ENCODE measurements around the gene STAB2.
"Not testable (repeated sequence)": the region's sequence is repeated elsewhere in the genome, so short reads cannot be mapped to it uniquely, and the experiment has no call there.

Gene STAB2

DNA sequence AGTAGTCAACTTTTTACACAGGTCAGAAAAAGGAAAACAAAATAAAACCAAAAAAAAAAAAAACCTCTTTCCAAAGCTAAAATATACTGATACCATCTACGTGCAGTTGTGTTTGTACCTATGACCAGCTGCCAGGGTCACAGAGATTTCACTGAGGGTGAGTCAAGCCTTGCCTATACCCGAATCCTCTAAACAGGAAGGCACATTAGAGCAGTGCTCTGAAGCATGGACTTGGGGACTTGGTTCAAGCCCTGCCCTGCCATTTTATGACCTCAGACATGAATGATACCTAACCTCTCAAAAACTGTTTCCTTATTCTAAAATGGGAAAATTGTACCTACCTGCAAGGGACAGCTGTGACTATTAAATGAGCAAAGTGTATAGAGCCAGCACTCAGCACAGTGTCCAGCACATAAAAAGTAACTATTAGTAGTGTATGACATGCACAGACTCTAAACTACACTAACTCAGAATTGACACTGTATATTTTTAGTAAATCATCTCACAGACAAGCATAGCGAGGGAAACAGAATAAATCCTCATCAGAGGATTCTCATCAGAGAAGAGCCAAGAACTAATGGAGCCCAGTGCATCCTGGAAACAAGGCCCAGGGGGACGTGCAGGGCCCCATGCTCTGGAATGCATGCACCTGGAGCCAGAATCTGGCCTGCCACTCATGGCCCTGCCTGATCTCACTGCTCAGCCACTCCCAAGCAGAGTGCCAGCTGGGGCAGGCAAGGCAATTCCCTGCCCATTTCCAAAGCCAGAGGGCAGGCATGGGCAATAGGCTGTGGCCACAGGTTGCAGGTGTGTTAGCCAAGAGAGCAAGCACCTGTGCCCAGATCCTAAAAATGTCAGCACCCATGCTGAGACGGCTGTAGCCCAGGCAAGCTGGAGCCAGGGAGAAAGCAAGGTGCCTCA is 196.9 kb downstream of the STAB2 start:
- no peak for DNase-seq

DNA sequence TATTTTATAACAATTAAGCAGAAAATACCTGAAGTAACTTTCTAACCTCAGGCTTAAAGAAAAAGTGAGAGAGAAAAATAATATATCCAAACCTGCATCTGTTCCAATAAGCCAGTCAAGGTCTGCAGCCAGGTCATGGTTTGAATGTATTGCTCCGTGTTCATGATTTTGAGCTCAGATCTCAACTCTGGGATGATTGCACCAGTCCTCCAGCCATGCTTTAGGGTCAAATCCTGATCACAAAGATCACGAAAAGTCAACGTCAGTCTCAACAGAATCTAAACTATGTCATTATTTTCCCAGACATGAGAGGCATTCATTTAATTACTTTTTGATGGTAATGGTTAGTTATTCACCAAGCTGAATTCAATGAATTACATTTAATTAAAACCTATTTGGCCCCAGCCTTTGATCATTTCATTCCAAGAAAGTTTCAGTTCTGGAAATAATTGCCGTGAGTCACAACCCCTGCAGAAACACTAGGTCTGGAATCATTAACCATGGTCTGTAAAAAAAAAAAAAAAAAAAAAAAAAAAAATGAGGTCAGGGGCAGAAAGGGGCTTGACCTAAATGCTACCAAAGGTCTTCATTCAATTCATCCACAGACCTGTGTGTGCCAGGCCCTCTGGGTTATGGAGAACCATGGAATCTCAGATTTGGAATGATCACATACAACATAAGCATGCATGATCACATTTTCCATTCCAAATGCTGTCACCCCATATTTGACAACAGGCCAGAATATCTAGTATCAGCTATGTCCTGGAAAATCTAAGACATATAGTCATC is 198.4 kb downstream of the STAB2 start:
- no peak for DNase-seq

DNA sequence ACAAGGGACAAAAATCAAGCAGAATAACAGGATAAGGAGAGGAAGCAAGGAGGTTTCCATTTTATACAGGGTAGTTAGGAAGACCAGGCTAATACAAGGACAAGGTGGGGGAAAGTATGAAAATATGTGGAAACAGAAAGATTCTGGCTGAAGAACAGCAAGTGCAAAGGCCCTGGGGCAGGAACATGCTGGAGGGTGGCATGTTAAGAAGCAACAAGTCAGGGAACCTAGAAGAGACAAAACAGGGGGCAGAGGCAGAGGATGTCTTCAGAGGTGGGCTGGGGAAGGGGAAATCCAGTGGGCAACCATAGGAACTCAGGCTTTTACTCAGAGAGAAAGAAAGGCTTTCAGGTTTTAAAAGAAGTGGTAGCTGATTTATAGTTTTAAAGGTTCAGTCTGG is 199.1 kb downstream of the STAB2 start:
- no peak for DNase-seq

DNA sequence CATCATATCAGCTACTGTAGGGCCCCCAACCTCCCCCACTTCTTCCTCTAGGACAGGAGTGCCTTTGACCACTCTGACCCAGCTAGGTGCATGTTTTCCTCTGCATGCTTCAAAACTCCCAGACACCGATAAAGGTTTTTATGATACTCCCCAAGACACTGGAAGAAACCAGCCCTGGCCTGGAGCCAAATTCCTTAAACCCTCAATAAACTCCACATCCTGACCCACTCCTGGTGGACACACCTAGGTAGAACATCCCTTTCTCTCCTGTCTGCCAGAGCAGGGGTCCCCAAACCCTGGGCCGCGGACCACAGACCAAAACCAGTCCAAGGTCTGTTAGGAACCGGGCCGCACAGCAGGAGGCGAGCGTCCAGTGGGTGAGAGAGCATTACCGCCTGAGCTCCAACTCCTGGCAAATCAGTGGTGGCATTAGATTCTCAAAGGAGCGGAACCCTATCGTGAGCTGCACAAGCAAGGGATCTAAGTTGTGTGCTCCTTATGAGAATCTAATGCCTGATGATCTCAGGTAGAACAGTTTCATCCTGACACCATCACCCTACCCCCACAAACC is 204.4 kb downstream of the STAB2 start:
- no peak for DNase-seq

DNA sequence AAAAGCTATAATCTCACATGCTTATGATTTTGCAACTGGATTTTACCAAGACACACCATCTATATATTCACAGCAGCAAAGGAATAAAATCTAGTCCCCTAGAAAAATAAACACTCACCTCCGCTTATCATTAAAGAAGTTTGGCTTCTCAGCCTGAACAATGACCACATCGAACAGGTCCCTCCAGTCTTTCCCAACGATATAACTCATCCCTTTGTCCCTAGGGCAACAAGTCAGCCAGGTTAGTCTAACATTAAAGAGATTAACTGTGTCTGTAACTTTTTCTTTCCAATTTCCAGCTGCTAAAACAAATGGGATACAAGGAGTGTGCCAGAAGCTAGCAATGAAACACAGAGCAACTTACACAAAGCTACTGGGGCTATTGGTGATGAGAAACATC is 206.0 kb downstream of the STAB2 start:
- DNase-seq, result no peak

DNA sequence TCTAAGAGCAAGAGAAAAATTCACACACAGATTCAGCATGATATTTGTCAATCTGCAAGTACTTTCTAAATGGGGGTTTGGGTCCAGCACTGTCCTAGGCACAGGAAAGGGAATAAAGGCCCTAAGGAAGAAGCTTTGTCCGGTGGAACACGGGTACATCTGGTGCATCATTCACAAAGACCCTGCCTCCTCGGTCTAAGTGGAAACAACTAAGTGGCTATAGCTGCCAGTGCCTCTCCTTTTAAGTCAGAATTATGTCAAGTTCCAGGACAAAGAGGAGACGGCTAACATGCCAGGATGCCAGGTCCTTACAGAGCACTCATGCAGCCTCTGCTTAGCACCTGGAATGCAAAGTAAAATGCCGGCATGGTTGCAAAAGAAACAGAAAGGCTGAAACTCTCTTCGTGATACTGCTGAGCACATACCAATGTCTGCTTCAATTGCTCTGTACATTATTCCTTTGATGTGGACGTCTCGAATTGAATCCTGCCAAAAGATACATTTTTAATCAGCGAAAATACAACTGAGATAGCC is 206.5 kb downstream of the STAB2 start:
- DNase-seq, result no peak

DNA sequence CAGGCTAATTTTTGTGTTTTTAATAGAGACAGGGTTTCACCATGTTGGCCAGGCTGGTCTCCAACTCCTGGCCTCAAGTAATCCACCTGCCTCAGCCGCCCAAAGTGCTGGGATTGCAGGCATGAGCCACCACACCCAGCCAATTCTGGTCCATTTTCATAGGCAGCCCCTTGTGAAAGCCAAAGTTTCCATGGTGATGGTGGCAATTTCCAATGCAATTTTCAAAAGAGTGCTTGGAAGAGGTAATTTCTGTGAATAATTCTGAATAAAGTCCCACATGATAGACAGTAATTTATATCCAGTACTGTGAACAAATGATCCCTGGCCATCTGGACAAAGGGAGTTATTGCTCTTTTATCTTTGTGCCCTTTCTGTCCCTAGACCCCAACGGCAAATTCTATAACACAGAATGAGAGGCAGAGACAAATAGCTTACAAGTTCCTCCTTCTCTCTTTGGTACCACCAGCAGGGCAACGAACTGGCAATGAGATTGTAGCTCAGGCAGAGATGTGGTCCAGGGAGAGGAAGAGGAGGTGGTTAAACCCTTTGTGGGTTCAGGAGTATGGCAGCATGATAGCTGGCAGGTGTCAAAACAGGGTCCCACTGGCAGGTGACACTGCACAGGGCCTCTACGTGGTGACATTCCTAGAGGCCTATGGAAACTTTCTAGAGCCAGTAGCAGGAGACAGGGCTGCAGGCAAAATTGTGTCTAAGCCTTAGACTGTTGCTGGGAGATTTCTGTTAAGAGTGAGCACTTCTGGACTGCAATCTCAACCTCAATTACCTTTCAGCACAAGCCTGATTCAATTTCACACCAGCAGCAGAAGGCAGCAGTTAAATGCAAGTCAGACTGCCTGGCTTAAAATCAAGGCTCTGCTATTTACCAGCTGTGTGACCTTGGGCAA is 207.5 kb downstream of the STAB2 start:
- no peak for DNase-seq

DNA sequence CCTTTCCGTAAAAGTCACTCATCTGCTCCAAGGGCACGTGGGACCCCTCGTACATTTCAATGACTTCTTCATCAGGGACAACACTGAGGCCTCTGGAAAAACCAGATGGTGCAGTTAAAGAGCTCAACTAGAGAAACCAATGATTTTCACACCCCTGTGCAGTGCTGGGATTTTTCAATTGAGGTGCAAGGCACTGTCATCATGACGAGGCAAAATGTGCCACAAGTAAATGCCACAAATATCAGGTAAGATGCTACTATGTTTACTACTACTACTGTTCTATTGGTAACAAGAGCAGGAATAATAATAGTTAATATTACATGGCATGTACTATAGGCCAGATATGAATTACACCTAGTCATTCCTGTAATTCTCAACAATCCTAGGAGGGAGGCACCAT is 211.5 kb downstream of the STAB2 start:
- DNase-seq, result no peak

DNA sequence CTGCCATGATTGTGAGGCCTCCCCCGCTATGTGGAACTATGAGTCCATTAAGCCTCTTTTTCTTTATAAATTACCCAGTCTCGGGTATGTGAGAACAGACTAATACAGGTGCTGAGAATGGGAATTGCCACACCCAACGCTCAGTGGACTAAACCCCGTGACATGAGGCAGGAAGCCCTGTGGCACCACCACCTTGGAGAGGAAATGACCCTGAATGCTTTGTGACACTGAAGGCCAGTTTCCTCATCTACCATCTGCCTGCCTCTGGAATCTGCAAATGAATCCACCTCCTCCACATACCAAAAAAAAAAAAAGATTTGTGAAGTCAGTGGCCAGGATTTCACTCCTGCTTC is 212.4 kb downstream of the STAB2 start:
- peak; percentile 87 for DNase-seq

DNA sequence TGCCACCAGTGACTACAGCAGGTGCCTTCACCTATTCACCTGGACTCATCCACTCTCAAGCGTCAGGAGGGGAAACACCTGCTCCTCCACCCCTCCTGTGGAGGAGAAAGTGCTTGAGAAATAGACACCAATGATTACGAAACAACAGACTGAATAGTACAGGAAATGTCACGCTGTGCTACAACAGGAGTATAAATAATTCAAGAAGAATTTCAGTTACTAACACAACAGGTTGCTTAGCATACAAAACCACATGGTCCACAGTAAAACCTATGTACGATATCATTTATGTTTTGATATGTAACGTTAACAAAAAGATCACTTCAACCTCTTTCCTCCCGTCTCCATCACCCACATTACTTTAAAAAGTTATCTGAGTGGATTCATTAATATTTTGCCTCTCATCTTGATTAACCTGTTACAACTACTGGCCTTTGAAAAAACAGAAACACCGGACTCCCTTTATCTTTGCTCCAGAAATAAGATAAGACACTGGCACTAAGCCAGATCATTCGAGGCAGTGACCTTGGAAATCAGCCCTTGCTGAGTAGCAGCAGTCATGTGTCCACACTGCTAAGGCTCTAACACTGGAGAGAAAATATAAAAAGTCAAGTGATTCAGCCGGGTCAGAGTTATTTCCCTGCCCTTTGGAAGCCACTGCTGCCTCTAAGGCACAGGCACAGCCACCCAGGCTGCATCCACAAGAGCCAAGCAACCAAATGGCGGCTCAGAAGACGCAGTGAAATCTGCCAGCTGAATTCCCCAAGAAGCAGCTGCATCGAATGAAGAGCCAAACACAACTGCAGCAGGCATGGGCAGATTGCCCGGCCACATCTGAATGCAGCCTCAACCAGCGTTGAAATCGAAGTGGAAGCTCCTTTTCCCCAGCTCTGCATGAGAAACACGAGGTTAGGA is 213.0 kb downstream of the STAB2 start:
- DNase-seq, result peak; percentile 88 to 91

DNA sequence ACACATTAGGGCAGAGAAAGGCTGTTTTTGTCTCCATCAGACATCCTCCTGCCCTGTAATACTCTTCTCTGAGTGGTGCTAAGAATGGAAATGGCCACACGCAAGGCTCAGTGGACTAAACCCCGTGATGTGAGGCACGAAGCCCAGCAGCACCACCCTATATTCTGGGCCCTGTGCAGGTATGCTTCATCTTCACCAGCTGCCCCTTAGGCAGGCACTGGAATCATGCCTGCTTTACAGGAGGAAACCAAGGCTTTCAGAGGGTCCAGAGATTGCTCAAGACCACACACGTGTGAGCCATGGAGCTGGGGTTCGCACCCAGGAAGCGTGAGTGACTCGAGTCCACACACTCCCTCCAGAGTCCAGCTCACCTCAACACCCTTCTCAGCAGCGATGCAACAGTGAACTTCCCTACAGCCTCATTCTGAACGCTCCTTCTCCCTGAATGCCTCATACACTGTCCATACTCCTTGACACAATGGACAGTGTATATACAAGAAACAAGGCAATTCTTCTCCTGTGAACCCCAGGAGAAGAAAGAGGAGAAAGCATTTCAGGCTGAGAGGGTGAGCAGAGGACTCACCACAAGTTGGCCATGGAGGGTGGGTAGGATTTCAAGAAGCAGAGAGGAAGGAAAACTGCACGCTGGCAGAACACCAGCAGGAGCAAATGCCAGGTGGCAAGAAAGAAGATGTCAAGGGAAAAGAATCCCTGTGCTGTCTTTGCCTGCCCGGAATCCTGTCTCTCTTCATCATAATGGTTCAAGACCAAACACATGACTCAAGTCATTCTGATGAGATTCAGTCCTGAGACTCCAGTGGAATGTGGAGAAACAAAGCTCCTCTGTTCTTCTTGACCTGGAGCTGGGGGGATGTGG is 214.9 kb downstream of the STAB2 start:
- no peak for DNase-seq

DNA sequence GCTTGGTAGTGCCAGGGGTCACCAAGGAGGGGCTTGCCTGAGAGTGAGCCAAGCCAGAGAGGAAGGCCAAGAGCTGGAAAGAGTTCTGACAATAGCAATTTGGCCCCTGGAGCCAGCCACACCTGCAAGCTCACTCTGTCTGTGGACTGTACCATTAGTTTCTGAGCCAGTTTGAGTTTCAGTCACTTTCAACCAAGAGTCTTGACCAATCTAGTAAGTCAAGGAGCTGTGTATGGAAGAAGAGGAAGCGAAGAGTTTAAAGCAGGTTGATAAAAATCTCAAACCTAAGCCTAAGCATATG is 215.5 kb downstream of the STAB2 start:
- peak in 1 of 2 experiments; percentile 2 for DNase-seq

DNA sequence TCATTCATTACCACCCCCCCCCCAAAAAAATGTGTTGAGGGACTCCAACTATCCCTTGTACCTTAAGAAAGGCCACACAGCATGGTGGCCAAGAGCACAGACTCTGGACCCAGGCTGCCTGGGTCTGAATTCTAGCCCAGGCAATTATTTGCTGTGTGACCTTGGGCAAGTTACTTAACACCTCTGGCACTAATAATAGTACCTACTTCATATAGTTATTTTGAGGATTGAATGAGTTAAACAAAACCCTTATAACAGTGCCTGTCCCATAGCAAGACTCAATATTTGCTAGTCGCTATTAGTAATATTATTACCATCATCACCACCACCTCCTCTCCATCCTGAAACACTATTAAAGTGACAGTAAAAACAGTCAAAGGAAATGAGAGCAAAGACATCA is 216.8 kb downstream of the STAB2 start:
- DNase-seq, result no peak

DNA sequence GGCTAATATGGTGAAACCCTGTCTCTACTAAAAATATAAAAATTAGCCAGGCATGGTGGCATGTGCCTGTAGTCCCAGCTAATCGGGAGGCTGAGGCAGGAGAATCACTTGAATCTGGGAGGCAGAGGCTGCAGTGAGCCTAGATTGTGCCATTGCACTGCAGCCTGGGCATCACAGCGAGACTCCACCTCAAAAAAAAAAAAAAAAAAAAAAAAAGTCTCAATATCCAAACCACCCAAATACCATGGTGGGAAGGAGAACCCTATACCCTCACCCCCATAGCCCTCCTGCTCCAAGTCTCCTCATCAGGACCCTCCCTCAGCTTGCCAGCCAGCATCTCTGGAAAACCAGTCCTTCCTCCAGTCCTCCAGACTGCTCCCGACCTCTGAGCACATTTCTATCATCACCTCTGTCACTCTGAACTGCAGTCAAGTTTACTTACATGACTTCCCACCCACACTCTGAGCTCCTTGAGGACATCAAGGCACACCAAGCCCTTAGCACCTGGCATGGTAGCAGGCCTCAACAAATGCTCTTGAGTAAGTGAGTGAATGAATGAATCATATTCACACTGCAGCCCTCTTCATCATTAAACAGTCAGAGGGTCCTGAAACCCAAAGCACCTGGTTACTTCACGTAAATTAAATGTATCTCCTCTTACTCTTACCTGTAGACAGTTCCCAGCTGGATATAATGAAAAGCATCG is 218.7 kb downstream of the STAB2 start:
- DNase-seq, result no peak

DNA sequence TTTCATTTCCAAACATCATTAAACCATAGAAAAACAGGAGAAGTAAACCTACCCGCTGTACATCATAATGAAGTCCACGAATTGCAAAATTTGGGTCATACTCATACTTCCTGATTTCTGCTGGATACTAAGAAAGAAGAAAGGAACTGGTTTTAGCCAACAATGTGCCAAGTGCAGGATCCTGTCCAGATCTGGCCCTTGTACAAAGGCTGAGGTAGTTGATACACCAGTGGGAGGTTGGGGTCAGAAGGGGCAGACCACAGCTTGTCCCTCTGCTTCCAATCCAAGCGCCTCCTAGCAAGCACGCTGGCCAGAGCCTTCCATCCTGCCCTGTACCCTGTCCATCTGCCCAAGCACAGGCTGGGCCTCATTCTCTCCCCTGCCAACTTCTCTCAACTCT is 219.7 kb downstream of the STAB2 start:
- peak; percentile 88 to 93 for DNase-seq

DNA sequence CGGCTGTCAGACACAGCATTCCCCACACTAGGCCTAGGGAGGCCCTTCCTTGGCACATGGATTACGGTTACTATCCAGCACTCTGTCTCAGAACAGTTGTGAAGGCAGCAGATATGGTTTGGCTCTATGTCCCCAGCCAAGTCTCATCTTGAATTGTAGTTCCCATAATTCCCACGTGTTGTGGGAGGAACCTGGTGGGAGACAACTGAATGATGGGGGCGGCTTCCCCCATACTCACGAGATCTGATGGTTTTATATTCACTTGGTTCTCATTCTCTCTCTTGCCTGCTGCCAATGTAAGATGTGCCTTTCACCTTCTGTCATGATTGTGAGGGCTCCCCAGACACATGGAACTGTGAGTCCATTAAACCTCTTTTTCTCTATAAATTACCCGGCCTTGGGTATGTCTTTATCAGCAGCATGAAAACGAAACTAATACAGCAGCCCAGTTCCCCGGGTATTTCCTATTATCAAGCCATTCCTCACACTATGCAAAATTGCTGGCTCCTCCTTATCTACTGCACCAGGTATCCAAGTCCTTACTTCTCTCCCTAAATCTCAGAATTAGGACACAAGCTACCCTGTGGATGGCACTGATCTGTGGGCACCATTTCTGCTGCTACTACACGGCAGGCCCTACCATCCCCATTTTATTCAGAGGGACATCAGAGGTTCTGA is 220.6 kb downstream of the STAB2 start:
- DNase-seq, result no peak

DNA sequence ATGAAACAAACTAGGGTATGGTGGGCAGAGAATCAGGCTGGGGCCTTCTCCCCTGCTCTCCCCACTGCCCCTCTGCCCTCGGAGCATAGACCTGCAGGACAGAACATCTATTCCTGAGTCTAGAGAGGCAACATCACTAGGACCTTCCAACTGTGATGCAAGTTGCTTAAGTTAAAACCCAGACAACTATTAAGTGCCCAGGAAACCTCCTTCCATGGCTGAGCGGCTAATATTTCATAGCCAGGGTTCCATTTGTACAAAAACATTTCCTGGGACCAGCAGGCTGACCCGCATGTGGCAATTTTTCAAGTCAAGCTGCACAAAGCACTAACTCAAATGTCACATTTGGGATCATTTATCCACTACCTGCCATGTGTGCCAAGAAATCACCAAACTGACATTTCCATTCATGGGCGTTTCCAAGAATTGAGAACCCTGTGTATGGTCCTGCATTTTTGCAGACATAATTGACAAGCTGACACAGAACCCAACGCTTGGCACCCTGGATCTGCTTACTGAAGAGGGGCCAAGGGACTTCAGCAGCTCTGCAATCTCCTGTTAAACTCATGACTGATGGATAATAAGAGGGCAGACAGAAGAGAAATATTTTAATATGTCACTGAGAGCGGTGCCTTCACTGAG is 221.3 kb downstream of the STAB2 start:
- no peak for DNase-seq

DNA sequence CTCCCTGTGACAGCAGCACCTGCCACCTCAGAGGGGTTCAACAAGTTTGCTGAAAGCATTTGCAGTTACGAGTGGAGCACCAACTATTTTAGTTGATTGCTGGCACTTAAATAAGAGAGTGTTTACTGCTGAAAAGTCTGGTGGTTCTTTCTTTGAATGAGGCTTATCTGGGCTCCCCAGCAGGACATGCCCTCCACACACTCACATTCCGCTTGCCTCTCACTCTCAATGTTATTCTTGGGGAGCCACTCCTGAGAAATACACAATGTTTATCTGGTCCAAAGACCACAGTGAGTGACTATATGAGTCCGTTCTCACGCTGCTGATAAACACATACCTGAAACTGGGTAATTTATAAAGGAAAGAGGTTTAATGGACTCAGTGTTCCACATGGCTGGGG is 222.1 kb downstream of the STAB2 start:
- DNase-seq, result no peak

DNA sequence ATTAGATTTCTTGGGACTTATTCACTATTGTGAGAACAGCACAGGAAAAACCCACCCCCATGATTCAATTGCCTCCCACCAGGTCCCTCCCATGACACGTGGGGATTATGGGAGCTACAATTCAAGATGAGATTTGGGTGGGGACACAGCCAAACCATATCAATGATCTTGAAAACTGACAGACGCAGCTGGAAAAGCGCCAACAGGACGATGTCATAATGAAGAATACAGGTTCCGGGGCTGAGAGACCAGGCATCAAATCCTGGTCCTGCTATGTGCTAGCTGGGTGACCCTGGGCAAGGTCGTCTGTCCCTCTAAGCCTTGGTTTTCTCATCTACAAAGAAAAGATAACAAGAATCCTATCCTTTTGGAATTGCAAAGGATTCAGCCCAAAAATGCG is 222.6 kb downstream of the STAB2 start:
- DNase-seq, result not testable (repeated sequence)

Measured in AML-193 (cell line).